Mesenchymal stem cell (in vitro differentiated cells and primary cell): Measurements from ENCODE around the gene PLPPR4.

ENCODE experiments used
- DNase-seq: peaks from one replicate; pipeline ENCODE4 v3.0.0-alpha.2; 2013
- H2AFZ ChIP-seq: one replicate; pipeline ENCODE4 v1.6.1; 2013; ENCODE audit warnings: low read depth, mild to moderate bottlenecking, control low read depth, inconsistent platforms, low read length, moderate library complexity
- H2AK5ac ChIP-seq: 2 replicates; pipeline ENCODE4 v1.6.1; 2013; ENCODE audit warnings: low read length, moderate library complexity, mild to moderate bottlenecking, inconsistent platforms; ENCODE audit not compliant: severe bottlenecking
- H2BK120ac ChIP-seq: one replicate; pipeline ENCODE4 v1.6.1; 2013; ENCODE audit warnings: low read depth, mild to moderate bottlenecking, inconsistent platforms, low read length, moderate library complexity
- H2BK12ac ChIP-seq, 2 experiments: one replicate each; pipeline ENCODE4 v1.6.1; 2013; ENCODE audit warnings: inconsistent platforms in 2 of 2, low read length in 2 of 2, mild to moderate bottlenecking in 2 of 2, moderate library complexity in 2 of 2, control low read depth in 1 of 2
- H2BK15ac ChIP-seq: one replicate; pipeline ENCODE4 v1.6.1; 2013; ENCODE audit warnings: mild to moderate bottlenecking, low read depth, inconsistent platforms; ENCODE audit not compliant: poor library complexity, severe bottlenecking
- H2BK5ac ChIP-seq: 2 replicates; pipeline ENCODE4 v1.6.1; 2013; ENCODE audit warnings: low read depth, mild to moderate bottlenecking, low read length, control low read depth, inconsistent platforms; ENCODE audit not compliant: poor library complexity, severe bottlenecking
- H3K14ac ChIP-seq, 2 experiments: one replicate each; pipeline ENCODE4 v1.6.1; 2013; ENCODE audit warnings: inconsistent platforms in 2 of 2, low read length in 2 of 2, control low read depth in 1 of 2, mild to moderate bottlenecking in 1 of 2, moderate library complexity in 1 of 2
- H3K18ac ChIP-seq, 2 experiments: one replicate each; pipeline ENCODE4 v1.6.1; 2013; ENCODE audit warnings: inconsistent platforms in 2 of 2, low read length in 2 of 2, control low read depth in 1 of 2, low read depth in 1 of 2, mild to moderate bottlenecking in 1 of 2
- H3K23ac ChIP-seq, 2 experiments: one replicate each; pipeline ENCODE4 v1.6.1; 2013; ENCODE audit warnings: inconsistent platforms in 2 of 2, low read length in 2 of 2, mild to moderate bottlenecking in 2 of 2, moderate library complexity in 2 of 2, control low read depth in 1 of 2
- H3K27ac ChIP-seq: 2 replicates; pipeline ENCODE4 v1.5.1; 2013; ENCODE audit warnings: mild to moderate bottlenecking, moderate library complexity, low read length, control low read depth, inconsistent platforms; ENCODE audit not compliant: poor library complexity, severe bottlenecking
- H3K27me3 ChIP-seq, 2 experiments: 2 replicates each; pipeline versions ENCODE4 v1.6.1 to v1.7.0; 2013; ENCODE audit warnings: low read length in 2 of 2, mild to moderate bottlenecking in 2 of 2, moderate library complexity in 2 of 2, control low read depth in 1 of 2, inconsistent platforms in 1 of 2; ENCODE audit not compliant: control insufficient read depth in 1 of 2, insufficient read depth in 1 of 2
- H3K36me3 ChIP-seq, 2 experiments: 2 replicates each; pipeline versions ENCODE4 v1.6.1 to v1.7.0; 2013; ENCODE audit warnings: low read length in 2 of 2, control low read depth in 1 of 2, inconsistent platforms in 1 of 2, low read depth in 1 of 2, mild to moderate bottlenecking in 1 of 2; ENCODE audit not compliant: insufficient read depth in 2 of 2, control insufficient read depth in 1 of 2
- H3K4ac ChIP-seq, 2 experiments: one replicate each; pipeline ENCODE4 v1.6.1; 2013; ENCODE audit warnings: inconsistent platforms in 2 of 2, low read length in 2 of 2, mild to moderate bottlenecking in 2 of 2, moderate library complexity in 2 of 2, control low read depth in 1 of 2, low read depth in 1 of 2
- H3K4me1 ChIP-seq: 2 replicates; pipeline ENCODE4 v1.6.1; 2013; ENCODE audit warnings: low read depth, low read length, control low read depth; ENCODE audit not compliant: control insufficient read depth, insufficient read depth
- H3K4me2 ChIP-seq: 2 replicates; pipeline ENCODE4 v1.6.1; 2013; ENCODE audit warnings: low read length, mild to moderate bottlenecking, inconsistent platforms; ENCODE audit not compliant: poor library complexity, severe bottlenecking
- H3K4me3 ChIP-seq, 2 experiments: 2 replicates each; pipeline versions ENCODE4 v1.5.1 to v1.7.0; 2013; ENCODE audit warnings: low read length in 2 of 2, mild to moderate bottlenecking in 2 of 2, control low read depth in 1 of 2, low read depth in 1 of 2; ENCODE audit not compliant: insufficient read depth in 1 of 2
- H3K79me1 ChIP-seq: replicated peaks from 2 replicates; pipeline ENCODE4 v1.6.1; 2013; ENCODE audit warnings: mild to moderate bottlenecking, control low read depth, low read length, inconsistent platforms; ENCODE audit not compliant: poor library complexity, severe bottlenecking
- H3K9ac ChIP-seq: 2 replicates; pipeline ENCODE4 v1.7.0; 2013; ENCODE audit warnings: mild to moderate bottlenecking, low read length, moderate library complexity
- H3K9me3 ChIP-seq: 2 replicates; pipeline ENCODE4 v1.7.0; 2013; ENCODE audit warnings: mild to moderate bottlenecking, low read length; ENCODE audit not compliant: control insufficient read depth
- H4K8ac ChIP-seq: one replicate; pipeline ENCODE4 v1.6.1; 2013; ENCODE audit warnings: inconsistent platforms, mild to moderate bottlenecking, low read length, moderate library complexity
- H4K91ac ChIP-seq: one replicate; pipeline ENCODE4 v1.6.1; 2013; ENCODE audit warnings: mild to moderate bottlenecking, low read length, inconsistent platforms
- WGBS: methylation state at CpG from one replicate; pipeline ENCODE4 v1.1.7; 2013; ENCODE audit warnings: mixed read lengths; 5-methylcytosine and 5-hydroxymethylcytosine counted together

Gene PLPPR4

GRCh38 chr1:99236756-99237155 is 27.5 kb upstream of the PLPPR4 start:
- Histone ChIP-seq H3K23ac (no peak overlapping the region), H3K18ac (no peak overlapping the region), H3K9ac (no peak overlapping the region), H3K4me3 (no peak overlapping the region), H2BK5ac (no peak overlapping the region), H4K91ac (no peak overlapping the region), H3K4me2 (no peak overlapping the region), H2AFZ (no peak overlapping the region), H2BK12ac (no peak overlapping the region), H3K9me3 (no peaks in the 10 kb centered on the region), H3K27me3 (no peaks in the 10 kb centered on the region), H3K4me1 (no peaks in the 10 kb centered on the region), H2BK15ac (no peak overlapping the region), H3K27ac (no peak overlapping the region), H3K14ac (no peak overlapping the region), H2BK120ac (no peak overlapping the region), H4K8ac (no peak overlapping the region), H2AK5ac (no peak overlapping the region), H3K36me3 (no peaks in the 10 kb centered on the region), H3K4ac (no peak overlapping the region), H3K79me1 (no peaks in the 10 kb centered on the region)
- DNase-seq = no peak

GRCh38 chr1:99239690-99240089 is 24.6 kb upstream of the PLPPR4 start:
- Histone ChIP-seq H3K27me3 (no peaks in the 10 kb centered on the region), H3K27ac (no peak overlapping the region), H2AFZ (no peak overlapping the region), H2BK12ac (no peak overlapping the region), H3K9me3 (no peaks in the 10 kb centered on the region), H2AK5ac (no peak overlapping the region), H3K4ac (no peak overlapping the region), H3K4me2 (no peak overlapping the region), H3K23ac (no peak overlapping the region), H2BK15ac (no peak overlapping the region), H3K14ac (no peak overlapping the region), H3K4me3 (no peak overlapping the region), H2BK5ac (no peak overlapping the region), H3K4me1 (no peaks in the 10 kb centered on the region), H3K18ac (no peak overlapping the region), H3K9ac (no peak overlapping the region), H2BK120ac (no peak overlapping the region), H3K79me1 (no peaks in the 10 kb centered on the region), H4K91ac (no peak overlapping the region), H3K36me3 (no peaks in the 10 kb centered on the region), H4K8ac (no peak overlapping the region)
- 71% methylated on average over 5 of the region's 6 CpGs for WGBS
- DNase-seq = no peak

DNA sequence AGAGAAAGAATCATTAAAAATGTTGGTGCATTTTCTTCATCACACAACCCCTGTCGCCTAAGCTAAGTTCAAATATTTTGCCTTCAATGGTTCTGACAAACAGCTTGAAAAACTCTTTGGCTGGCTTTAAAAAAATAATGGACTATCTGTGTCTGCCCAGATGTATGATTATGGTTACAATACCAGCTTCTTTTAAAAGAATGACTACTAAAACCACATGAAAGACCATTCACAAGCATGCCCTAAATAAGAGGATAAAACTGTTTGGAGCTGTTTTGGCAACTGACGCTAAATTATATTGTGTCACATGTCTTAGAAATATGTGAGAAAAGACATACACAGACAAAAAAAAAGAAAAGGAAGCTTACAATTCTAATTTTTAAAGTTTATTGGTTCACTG is 23.7 kb upstream of the PLPPR4 start:
- no peak overlapping the region for H2AFZ ChIP-seq
- H4K91ac ChIP-seq = no peak overlapping the region
- no peak overlapping the region for H3K23ac ChIP-seq
- no peak overlapping the region for H3K4me3 ChIP-seq
- peaks cover 2% of the 10 kb centered on the region for H3K9me3 ChIP-seq
- H3K4me1 ChIP-seq = no peaks in the 10 kb centered on the region
- no peak overlapping the region for H3K18ac ChIP-seq
- H4K8ac ChIP-seq = no peak overlapping the region
- no CpG with 5 or more reads among the region's 2 CpGs for WGBS
- no peak overlapping the region for H3K9ac ChIP-seq
- H2AK5ac ChIP-seq = no peak overlapping the region
- H3K79me1 ChIP-seq = no peaks in the 10 kb centered on the region
- no peak overlapping the region for H3K4ac ChIP-seq
- H2BK5ac ChIP-seq = no peak overlapping the region
- H3K27ac ChIP-seq = no peak overlapping the region
- no peak overlapping the region for H2BK15ac ChIP-seq
- no peaks in the 10 kb centered on the region for H3K27me3 ChIP-seq
- H3K14ac ChIP-seq = no peak overlapping the region
- DNase-seq = no peak
- no peaks in the 10 kb centered on the region for H3K36me3 ChIP-seq
- no peak overlapping the region for H2BK120ac ChIP-seq
- no peak overlapping the region for H3K4me2 ChIP-seq
- H2BK12ac ChIP-seq = no peak overlapping the region

- H2BK120ac ChIP-seq = no peak overlapping the region
- no peak overlapping the region for H3K14ac ChIP-seq
- H3K4me2 ChIP-seq = no peak overlapping the region
Observed at GRCh38 chr1:99246152-99246551, 18.1 kb upstream of the PLPPR4 start.

More at GRCh38 chr1:99246152-99246551, 18.1 kb upstream of the PLPPR4 start:
- Histone ChIP-seq H3K79me1 (no peaks in the 10 kb centered on the region), H3K27me3 (no peaks in the 10 kb centered on the region), H3K4me1 (no peaks in the 10 kb centered on the region), H3K4ac (no peak overlapping the region), H3K9ac (no peak overlapping the region), H2AK5ac (no peak overlapping the region), H3K4me3 (no peak overlapping the region), H3K27ac (no peak overlapping the region), H4K8ac (no peak overlapping the region), H3K9me3 (peaks cover 3% of the 10 kb centered on the region), H3K23ac (no peak overlapping the region), H2BK12ac (no peak overlapping the region), H4K91ac (no peak overlapping the region), H2BK15ac (no peak overlapping the region), H3K36me3 (no peaks in the 10 kb centered on the region), H2AFZ (no peak overlapping the region), H3K18ac (no peak overlapping the region), H2BK5ac (no peak overlapping the region)
- 92% methylated on average over 3 of the region's 3 CpGs for WGBS
- no peak for DNase-seq
